Measurements from ENCODE around the gene FAM209A. TPM values are rescaled to one million over a fixed set of nuclear protein-coding genes. Genes with fewer than 3 reads are reported as not detected.

The FAM209A gene, protein sequence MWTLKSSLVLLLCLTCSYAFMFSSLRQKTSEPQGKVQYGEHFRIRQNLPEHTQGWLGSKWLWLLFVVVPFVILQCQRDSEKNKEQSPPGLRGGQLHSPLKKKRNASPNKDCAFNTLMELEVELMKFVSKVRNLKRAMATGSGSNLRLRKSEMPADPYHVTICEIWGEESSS
- under 0.01 TPM in 1 of 2 replicates, not detected in the other for total RNA-seq

DNA sequence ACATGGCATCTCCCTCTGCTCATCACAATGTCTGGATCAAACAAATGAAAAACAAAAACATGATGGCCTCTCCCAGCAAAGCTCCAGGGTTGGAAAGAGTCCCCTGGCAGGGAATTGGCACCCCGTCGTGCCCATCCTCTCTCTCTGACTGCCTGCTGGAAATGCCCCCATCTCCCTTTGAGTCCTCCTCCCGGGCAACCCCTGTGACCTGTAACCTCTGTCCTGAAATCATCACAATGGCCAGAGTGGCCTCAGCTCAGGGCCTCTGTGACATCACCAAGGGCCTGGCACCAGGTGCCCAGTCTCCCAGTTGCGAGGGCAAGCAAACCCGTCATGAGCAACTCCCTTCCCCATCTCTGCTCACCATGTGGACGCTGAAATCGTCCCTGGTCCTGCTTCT lies at the start of gene FAM209A:
TSS of gene FAM209A (plus strand) at position 301 of the 400 bp plus-strand sequence. CDS start at position 366, 65 bp downstream.

DNA sequence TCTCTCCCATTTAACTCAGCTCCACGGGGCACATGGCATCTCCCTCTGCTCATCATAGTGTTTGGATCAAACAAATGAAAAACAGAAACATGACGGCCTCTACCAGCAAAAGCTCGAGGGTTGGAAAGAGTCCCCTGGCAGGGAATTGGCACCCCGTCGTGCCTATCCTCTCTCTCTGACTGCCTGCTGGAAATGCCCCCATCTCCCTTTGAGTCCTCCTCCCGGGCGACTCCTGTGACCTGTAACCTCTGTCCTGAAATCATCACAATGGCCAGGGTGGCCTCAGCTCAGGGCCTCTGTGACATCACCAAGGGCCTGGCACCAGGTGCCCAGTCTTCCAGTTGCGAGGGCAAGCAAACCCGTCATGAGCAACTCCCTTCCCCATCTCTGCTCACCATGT lies 8.4 kb downstream of the FAM209A start, which contains the start of gene FAM209B:
TSS of gene FAM209B (plus strand) at position 301 of the 400 bp plus-strand sequence. CDS start at position 397, 96 bp downstream.

Other genes with a start within 250 kb of the FAM209A start
- 31.4 and 42.0 TPM in 2 replicates for gene FAM210B, start 165.8 kb upstream of the FAM209A start, total RNA-seq
- gene AURKA, start 132.5 kb upstream of the FAM209A start, total RNA-seq = 9.6 and 88.8 TPM in 2 replicates
- gene CSTF1, start 132.1 kb upstream of the FAM209A start, total RNA-seq = 25.9 and 33.7 TPM in 2 replicates
- gene CASS4, start 112.5 kb upstream of the FAM209A start, total RNA-seq = 0.28 and 2.9 TPM in 2 replicates
- gene RTF2, start 56.1 kb upstream of the FAM209A start, total RNA-seq = 85.7 and 99.5 TPM in 2 replicates
- gene FAM209B, start 8.5 kb downstream of the FAM209A start, total RNA-seq = not detected in 2 replicates
- gene TFAP2C, start 104.6 kb downstream of the FAM209A start, total RNA-seq = not detected in 2 replicates

Measured in regular cardiac myocyte (primary cell).